Measurements from ENCODE around the gene TIMM13.
"Not testable (repeated sequence)": the region's sequence is repeated elsewhere in the genome, so short reads cannot be mapped to it uniquely, and the experiment has no call there.

TIMM13 gene

GRCh38 chr19:2413159-2413558 lies 14.2 kb downstream of the TIMM13 start:
- no peak for DNase-seq

GRCh38 chr19:2412449-2412848 lies 14.9 kb downstream of the TIMM13 start:
- no peak for DNase-seq

- DNase-seq: no peak
Measured at GRCh38 chr19:2411709-2412108, 15.7 kb downstream of the TIMM13 start.

GRCh38 chr19:2410023-2410422 lies 17.4 kb downstream of the TIMM13 start:
- no peak for DNase-seq

- no peak for DNase-seq
Measured at GRCh38 chr19:2409352-2409912, 18.0 kb downstream of the TIMM13 start.

GRCh38 chr19:2408247-2408646 lies 19.1 kb downstream of the TIMM13 start:
- no peak for DNase-seq

GRCh38 chr19:2399582-2399981 lies 27.8 kb downstream of the TIMM13 start:
- no peak for DNase-seq

GRCh38 chr19:2398735-2399305 lies 28.6 kb downstream of the TIMM13 start:
- DNase-seq: no peak

GRCh38 chr19:2397173-2397572 lies 30.2 kb downstream of the TIMM13 start:
- not testable (repeated sequence) for DNase-seq

- DNase-seq: not testable (repeated sequence)
Measured at GRCh38 chr19:2395293-2395829, 32.0 kb downstream of the TIMM13 start.

GRCh38 chr19:2394442-2395292 lies 32.7 kb downstream of the TIMM13 start:
- DNase-seq: no peak

GRCh38 chr19:2394054-2394441 lies 33.3 kb downstream of the TIMM13 start:
- DNase-seq: no peak

GRCh38 chr19:2392899-2393298 lies 34.5 kb downstream of the TIMM13 start:
- not testable (repeated sequence) for DNase-seq

GRCh38 chr19:2392366-2392765 lies 35.0 kb downstream of the TIMM13 start:
- no peak for DNase-seq

GRCh38 chr19:2391118-2391725 lies 36.2 kb downstream of the TIMM13 start:
- DNase-seq: no peak

GRCh38 chr19:2389594-2389993 lies 37.8 kb downstream of the TIMM13 start:
- DNase-seq: no peak

GRCh38 chr19:2387367-2388288 lies 39.8 kb downstream of the TIMM13 start:
- no peak for DNase-seq

- no peak for DNase-seq
Measured at GRCh38 chr19:2385053-2385721, 42.2 kb downstream of the TIMM13 start.

GRCh38 chr19:2382530-2383222 lies 44.7 kb downstream of the TIMM13 start:
- DNase-seq: no peak

GRCh38 chr19:2381148-2381820 lies 46.1 kb downstream of the TIMM13 start:
- DNase-seq: no peak

GRCh38 chr19:2380567-2380966 lies 46.8 kb downstream of the TIMM13 start:
- DNase-seq: no peak

Data from NCI-H1436 treated with DMSO at 0.1 percent for 48 hours (cell line).